PFSK-1 (cell line): ENCODE measurements around the gene PGA4.

Experiments used
- POLR2AphosphoS5 ChIP-seq: IDR thresholded peaks from 2 replicates; pipeline ENCODE4 v1.6.1; 2012; ENCODE audit warnings: low read depth, mild to moderate bottlenecking, control low read depth, low read length, moderate library complexity
- SIN3A ChIP-seq: IDR thresholded peaks from 2 replicates; pipeline ENCODE4 v1.6.1; 2012; ENCODE audit warnings: mild to moderate bottlenecking, low read length, moderate library complexity, borderline replicate concordance; ENCODE audit not compliant: insufficient read depth
- TAF1 ChIP-seq: IDR thresholded peaks from 2 replicates; pipeline ENCODE4 v1.6.1; 2012; ENCODE audit warnings: low read length, control low read depth, borderline replicate concordance; ENCODE audit not compliant: insufficient read depth
- TF ChIP-seq, protein P1 (sequence below), 2 experiments: IDR thresholded peaks; 2 replicates each; pipeline versions ENCODE4 v1.6.1 to v1.8.0; 2011 to 2012; ENCODE audit warnings: low read depth in 2 of 2, low read length in 2 of 2, control low read depth in 1 of 2, inconsistent platforms in 1 of 2, mild to moderate bottlenecking in 1 of 2, moderate library complexity in 1 of 2; ENCODE audit not compliant: insufficient read depth in 1 of 2

DNA sequence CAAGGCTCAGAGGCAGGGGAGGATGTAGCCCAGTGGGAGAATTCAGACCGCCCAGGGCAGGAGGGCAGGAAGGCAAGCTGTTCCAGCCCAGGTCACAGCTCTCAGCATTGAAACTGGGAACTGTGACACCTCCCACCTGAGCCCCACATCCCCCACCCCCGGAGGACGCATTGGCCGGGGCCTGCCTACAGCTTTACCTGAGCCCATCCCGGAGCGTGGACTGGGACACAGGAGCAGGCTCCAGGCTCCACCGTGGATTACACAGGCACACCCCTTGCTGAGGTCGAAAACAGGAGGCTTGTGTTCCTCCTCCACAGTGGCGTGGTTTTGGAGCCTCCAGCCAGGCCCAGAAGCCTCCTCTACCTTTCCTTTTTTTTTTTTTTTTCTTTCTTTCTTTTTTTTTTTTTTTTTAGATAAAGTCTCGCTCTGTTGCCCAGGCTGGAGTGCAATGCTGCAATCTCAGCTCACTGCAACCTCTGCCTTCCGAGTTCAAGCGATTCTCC is 27.9 kb upstream of the PGA4 start:
- TF ChIP-seq TAF1 = no peak
- TF ChIP-seq, protein P1, sequence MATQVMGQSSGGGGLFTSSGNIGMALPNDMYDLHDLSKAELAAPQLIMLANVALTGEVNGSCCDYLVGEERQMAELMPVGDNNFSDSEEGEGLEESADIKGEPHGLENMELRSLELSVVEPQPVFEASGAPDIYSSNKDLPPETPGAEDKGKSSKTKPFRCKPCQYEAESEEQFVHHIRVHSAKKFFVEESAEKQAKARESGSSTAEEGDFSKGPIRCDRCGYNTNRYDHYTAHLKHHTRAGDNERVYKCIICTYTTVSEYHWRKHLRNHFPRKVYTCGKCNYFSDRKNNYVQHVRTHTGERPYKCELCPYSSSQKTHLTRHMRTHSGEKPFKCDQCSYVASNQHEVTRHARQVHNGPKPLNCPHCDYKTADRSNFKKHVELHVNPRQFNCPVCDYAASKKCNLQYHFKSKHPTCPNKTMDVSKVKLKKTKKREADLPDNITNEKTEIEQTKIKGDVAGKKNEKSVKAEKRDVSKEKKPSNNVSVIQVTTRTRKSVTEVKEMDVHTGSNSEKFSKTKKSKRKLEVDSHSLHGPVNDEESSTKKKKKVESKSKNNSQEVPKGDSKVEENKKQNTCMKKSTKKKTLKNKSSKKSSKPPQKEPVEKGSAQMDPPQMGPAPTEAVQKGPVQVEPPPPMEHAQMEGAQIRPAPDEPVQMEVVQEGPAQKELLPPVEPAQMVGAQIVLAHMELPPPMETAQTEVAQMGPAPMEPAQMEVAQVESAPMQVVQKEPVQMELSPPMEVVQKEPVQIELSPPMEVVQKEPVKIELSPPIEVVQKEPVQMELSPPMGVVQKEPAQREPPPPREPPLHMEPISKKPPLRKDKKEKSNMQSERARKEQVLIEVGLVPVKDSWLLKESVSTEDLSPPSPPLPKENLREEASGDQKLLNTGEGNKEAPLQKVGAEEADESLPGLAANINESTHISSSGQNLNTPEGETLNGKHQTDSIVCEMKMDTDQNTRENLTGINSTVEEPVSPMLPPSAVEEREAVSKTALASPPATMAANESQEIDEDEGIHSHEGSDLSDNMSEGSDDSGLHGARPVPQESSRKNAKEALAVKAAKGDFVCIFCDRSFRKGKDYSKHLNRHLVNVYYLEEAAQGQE (IDR thresholded peaks at IDR 0.05; ENCODE audit: insufficient read depth in 1 of 2, low read depth in 2 of 2, low read length in 2 of 2) = no peak
- no peak for TF ChIP-seq POLR2AphosphoS5
- TF ChIP-seq SIN3A = no peak
